GM06990 (cell line): ENCODE measurements around the gene SPAG16.

ENCODE experiments used
- DNase-seq: peaks from one replicate; pipeline ENCODE4 v3.0.0-alpha.2; 2011; ENCODE audit not compliant: insufficient read length; ENCODE audit errors: extremely low read depth
- H3K27me3 ChIP-seq: replicated peaks from 2 replicates; pipeline ENCODE4 v1.6.0; 2011; ENCODE audit warnings: low read length; ENCODE audit not compliant: control insufficient read depth, insufficient read depth
- H3K36me3 ChIP-seq: 2 replicates; pipeline ENCODE4 v1.5.1; 2011; ENCODE audit warnings: low read length; ENCODE audit not compliant: control insufficient read depth, insufficient read depth
- H3K4me3 ChIP-seq: replicated peaks from 2 replicates; pipeline ENCODE4 v1.5.1; 2011; ENCODE audit warnings: low read depth, mild to moderate bottlenecking, control low read depth, low read length
- CTCF ChIP-seq: IDR thresholded peaks from 2 replicates; pipeline ENCODE4 v1.5.1; 2011; ENCODE audit warnings: low read length, control low read depth, mild to moderate bottlenecking, inconsistent platforms; ENCODE audit not compliant: insufficient read depth, poor library complexity, severe bottlenecking

SPAG16 gene

GRCh38 chr2:214035091-214035852 lies 751.0 kb downstream of the SPAG16 start:
- H3K36me3 ChIP-seq: no peaks in the 10 kb centered on the region
- no peaks in the 10 kb centered on the region for H3K27me3 ChIP-seq
- TF ChIP-seq CTCF: no peak
- no peak overlapping the region for H3K4me3 ChIP-seq
- DNase-seq: no peak

- no peak for TF ChIP-seq CTCF
- Histone ChIP-seq H3K4me3 (no peak overlapping the region), H3K27me3 (no peaks in the 10 kb centered on the region), H3K36me3 (no peaks in the 10 kb centered on the region)
- DNase-seq: no peak
Observed at GRCh38 chr2:214035921-214036320, 751.7 kb downstream of the SPAG16 start.

- DNase-seq: no peak
- H3K4me3 ChIP-seq: no peak overlapping the region
- H3K36me3 ChIP-seq: no peaks in the 10 kb centered on the region
- no peaks in the 10 kb centered on the region for H3K27me3 ChIP-seq
- TF ChIP-seq CTCF: no peak
Observed at GRCh38 chr2:214038186-214038585, 753.9 kb downstream of the SPAG16 start.

GRCh38 chr2:214050731-214051130 lies 766.5 kb downstream of the SPAG16 start:
- no peaks in the 10 kb centered on the region for H3K27me3 ChIP-seq
- TF ChIP-seq CTCF: no peak
- no peaks in the 10 kb centered on the region for H3K36me3 ChIP-seq
- no peak for DNase-seq
- H3K4me3 ChIP-seq: no peak overlapping the region

- no peaks in the 10 kb centered on the region for H3K36me3 ChIP-seq
Observed at GRCh38 chr2:214051585-214051984, 767.3 kb downstream of the SPAG16 start.

More at GRCh38 chr2:214051585-214051984, 767.3 kb downstream of the SPAG16 start:
- DNase-seq: no peak
- Histone ChIP-seq H3K27me3 (no peaks in the 10 kb centered on the region), H3K4me3 (no peak overlapping the region)
- TF ChIP-seq CTCF: no peak
